ENCODE data around the gene PDXDC1.
A peak's percentile ranks its signal among the peaks of the same experiment; 100 is the strongest.
"Not testable (repeated sequence)": the region's sequence is repeated elsewhere in the genome, so short reads cannot be mapped to it uniquely, and the experiment has no call there.

PDXDC1 gene

DNA sequence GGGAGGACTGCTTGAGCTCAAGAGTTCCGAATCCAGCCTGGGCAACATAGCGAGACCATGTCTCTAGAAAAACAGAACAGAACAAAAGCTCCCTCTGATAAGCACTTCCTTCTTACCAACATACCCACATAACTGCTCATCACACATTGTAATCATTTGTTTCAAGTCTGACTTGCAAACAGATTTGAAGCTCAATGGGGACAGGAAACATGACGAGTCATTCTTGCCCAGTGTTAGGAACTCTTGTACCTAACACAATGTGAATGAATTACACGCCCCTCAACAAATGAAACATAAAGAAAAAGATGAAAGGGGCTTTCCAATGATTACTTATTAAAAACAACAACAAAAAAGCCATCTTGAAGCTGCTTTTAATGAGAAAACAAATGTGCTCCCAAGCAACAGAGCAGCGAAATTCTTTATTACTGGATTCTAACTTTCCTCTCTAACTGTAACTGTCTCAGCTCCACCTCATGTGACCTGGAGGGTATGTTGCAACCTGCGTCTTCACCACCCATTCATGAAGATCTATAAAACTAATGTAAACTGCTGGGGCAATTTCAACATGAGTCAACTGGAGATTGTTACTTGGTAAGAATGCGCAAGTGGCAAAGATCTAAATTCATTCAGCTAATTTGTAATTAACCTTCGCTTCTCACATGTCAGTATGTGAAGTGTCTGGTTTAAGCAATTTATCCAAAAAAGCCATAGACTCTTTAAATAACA, 87.4 kb downstream of the PDXDC1 start:
- not testable (repeated sequence) for H3K4me3 ChIP-seq (ENCODE audit: low read depth, low read length)

DNA sequence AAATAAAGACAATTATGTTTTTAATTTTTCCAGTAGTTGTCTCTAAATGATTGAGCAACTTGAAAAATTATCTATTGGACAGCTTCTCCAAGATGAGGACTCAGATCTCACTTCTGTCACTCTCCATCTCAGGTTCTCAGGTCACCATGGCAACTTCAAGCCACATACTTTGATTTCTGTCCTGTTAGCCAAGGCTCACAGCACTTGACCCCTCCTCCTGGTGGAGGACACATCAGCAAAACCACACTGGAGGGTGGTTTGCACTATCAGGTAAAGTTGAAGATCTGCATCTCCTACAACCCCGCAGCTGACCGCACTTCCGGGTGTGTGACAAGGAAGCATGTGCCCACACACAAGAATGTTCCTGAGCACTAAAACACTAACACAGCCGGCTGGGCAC, 91.1 kb downstream of the PDXDC1 start:
- H3K4me3 ChIP-seq (ENCODE audit: low read depth, low read length): not testable (repeated sequence)

DNA sequence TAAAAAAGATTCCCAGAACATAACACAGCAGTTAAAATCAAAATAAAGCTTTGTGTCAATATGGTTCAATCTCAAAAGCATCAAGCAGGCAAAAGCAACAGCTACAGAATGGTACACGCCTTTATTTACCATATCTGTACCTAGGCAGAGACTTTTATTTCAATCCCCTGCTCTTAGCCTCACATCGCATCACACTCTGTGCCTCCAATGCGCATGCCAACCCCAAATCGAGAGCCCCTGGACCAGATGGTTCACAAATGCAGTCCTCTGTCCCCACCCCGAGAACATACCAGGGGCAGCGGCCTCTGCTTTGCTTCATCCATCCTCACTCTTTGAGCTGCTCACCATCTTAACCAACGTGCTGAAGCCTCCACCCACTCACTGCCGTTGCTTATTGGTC, 91.9 kb downstream of the PDXDC1 start:
- not testable (repeated sequence) for H3K4me3 ChIP-seq (ENCODE audit: low read depth, low read length)

DNA sequence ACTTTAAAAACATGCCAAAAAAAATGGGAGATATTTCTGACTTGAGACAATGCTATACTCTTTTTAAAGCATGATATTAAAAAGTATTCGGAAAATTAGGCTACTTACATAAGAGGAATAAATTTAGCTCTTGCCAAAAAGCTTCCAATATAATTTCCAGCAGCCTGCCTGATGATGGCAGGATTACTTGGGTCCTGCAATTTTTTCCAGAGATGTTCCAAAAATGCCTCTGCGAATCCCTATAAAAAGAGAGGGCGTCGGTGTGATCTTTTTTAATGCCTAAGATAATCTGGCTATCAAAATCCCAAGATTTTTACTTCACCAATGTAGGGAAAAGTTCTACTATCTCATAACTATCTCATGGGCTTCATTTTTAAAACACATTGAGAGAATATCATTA, 96.2 kb downstream of the PDXDC1 start:
- H3K4me3 ChIP-seq (ENCODE audit: low read depth, low read length): not testable (repeated sequence)

DNA sequence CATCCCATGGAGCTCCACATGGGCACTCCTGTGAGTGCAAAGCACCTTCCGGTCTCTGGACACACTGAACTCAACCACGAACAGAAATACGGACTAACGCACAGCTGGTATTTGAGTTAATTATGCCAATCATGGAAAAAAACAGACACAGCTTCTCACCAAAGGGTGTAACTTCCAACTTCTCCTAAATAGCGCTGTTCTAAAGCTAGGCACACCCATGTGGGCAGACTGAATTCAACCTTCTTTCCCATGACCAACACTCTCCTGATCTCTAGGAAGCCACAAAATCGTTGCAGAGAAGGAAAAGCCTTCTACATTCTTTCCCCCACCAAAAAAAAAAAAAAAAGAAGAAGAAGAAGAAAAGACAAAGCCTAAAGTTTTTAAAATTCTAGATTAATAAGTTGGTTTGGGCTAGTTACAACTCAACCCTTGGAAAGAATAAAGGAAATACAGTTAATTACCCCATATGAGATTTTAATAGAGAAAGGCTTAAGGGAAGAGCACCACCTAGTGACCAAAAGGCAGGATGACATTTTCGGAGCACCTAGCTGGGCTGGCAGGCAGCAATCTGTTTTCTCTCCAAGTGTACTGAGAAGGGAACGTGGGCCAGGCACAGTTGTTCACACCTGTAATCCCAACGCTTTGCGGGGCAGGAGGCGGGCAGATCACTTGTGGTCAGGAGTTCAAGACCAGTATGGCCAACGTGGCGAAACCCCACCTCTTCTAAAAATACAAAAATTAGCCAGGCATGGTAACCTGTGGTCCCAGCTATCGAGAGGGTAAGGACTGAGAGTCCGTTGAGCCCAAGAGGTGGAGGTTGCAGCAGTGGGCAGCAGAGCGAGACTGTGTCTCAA, 97.3 kb downstream of the PDXDC1 start:
- not testable (repeated sequence) for H3K4me3 ChIP-seq (ENCODE audit: low read depth, low read length)

DNA sequence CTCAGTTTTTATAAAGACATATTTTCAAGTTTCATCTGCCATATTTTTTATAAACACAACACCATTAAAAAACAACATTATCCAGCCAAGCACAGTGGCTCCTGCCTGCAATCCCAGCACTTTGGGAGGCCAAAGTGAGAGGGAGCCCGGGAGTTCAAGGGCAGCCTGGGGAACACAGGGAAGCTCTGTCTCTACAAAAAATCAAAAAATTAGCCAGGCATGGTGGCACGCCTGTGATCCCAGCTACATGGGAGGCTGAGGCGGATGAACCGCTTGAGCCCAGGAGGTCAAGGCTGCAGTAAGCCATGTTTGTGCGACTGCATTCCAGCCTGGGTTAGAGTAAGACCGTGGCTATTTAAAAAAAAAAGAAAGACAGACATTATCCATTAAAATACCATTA, 98.3 kb downstream of the PDXDC1 start:
- H3K4me3 ChIP-seq (ENCODE audit: low read depth, low read length): no peak overlapping the region

DNA sequence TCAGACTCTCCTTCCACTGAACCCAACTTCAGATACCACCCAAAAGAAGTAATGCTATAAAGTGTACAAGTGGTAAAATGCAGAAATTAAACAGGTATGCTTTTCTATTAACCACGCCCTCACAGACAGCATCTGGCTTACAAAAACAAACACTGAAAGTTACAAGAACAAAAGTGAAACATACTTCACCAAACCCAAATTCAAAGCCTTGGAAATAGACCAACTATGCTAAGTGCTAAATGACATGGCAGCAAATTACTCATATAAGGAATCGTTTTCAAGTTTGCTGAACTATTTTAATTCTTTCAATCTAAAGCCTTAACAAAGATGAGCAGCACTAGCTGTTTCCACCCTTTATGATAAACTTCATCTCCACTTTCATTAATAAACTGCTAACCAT, 101.3 kb downstream of the PDXDC1 start:
- not testable (repeated sequence) for H3K4me3 ChIP-seq (ENCODE audit: low read depth, low read length)

DNA sequence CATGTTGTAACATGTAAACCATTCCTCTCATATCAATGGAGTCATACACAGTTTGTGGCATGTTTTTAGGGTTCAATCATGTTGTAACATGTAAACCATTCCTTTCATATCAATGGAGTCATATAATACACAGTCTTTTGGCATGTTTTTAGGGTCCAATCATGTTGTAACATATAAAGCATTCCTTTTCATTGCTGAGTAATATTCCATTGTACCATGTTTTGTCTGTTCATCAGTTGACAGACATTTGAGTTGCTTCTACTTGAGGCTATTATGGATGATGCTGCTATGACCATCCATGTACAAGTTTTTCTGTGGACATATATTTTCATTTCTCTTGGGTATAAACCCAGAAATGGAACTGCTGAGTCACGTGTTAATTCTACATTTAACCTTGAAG, 106.1 kb downstream of the PDXDC1 start:
- H3K4me3 ChIP-seq (ENCODE audit: low read depth, low read length): not testable (repeated sequence)

DNA sequence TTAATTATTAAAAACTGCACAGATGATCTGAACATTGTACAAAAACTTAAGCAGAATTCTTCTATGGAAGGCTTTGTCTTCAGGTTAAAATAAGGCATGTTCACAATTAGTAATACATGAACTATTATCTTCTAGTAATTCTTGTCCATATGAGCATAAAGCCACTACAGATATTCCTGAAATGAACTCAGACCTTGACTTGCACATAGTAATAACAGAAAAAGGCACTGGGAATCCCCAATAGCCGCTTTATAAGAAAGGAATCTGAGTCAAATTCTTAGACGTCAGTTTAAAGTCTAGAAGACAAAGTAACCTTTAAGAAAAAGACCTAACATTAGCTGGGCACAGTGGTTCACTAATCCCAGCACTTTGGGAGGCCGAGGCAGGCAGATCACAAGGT, 108.0 kb downstream of the PDXDC1 start:
- not testable (repeated sequence) for H3K4me3 ChIP-seq (ENCODE audit: low read depth, low read length)

DNA sequence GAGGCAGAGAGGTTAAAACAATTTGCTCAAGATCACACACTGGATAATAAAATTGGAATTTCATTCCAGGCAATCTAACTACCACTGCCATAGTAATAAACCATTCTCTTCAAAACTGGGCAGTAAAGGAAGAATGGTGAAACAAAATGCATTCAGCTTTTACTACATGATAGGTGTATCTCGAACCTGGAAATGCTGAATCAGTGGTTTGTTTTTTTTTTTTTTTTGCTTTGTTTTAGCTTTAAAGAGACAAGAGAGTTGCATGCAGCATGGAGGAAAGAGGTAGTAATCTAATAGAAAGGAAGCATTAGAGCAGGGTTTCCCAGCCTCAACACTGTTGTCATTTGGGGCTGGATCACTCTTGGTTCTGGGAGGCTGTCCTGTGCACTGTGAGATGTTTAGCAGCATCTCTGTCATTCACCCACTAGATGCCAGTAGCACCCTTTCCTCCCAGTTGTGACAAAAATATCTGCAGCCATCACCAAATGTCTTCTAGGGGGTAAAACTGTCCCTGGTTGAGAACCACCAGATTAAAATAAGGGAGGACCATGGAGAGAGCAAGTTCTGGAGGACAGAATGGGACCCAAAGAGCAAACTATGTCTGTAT, 115.9 kb downstream of the PDXDC1 start:
- not testable (repeated sequence) for H3K4me3 ChIP-seq (ENCODE audit: low read depth, low read length)

DNA sequence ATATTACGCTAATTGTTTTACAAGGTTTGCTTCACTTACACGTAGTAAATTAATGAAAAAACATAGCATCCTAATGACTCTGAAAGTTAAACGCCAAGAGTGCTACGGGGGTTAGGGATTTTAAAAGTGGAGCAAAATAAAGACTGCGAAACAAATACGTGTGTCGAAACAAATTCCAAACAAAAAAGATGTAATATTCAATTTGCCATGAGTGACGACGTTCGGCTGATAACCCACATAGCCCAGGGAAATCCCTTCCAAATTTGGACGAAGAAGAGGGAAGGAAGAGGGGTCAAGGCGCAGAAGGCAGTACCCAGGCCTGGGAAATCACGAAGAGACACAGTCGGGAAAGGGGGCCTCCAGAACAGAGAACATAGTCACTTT, 118.7 kb downstream of the PDXDC1 start:
- H3K4me3 ChIP-seq (ENCODE audit: low read depth, low read length): peak overlapping the region; percentile 99

DNA sequence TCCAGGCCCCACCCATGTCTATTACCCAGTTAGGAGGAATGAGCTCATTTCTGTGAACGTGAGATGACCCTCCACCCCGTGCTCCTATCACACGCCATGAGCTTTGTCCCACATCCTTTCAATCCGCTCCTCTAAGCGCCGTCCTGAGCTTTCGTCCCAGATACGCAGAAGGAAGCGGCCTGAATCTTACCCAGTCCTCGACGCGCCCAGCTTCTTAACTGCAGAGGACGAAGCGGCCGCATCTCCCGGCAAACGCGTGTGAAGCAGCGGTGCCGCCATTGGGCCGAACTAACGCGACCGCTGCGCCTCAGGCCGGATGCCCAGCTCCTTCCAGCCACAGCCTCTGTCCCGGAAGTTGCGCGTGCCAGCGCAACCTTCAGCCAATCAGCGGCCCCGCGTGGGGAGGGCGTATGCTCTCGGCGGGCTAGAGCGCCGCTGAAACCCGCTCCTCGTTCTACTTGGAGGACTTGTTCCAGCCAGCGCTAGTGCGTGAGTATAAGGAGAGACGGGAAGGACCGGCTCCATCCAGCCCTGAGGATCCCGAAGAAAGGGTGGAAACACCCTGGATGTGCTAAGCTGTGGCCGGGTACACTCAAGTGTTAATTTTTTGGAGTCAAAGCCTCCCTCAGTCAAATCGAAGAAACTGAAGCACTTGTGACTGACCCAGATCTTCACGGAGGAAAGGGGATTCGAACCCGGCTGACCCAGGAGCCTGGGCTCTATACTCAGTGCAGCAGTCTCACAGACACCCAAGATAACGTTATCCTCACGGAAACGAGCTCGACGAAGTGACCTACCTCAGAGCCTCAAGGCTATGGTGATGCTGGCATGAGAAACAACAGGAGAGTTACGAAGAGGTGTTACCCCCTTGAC, 119.4 kb downstream of the PDXDC1 start, which contains the start of gene RRN3:
Gene RRN3, minus strand, starts transcription at position 318 of the 873 bp plus-strand sequence. Its CDS starts 39 bp downstream, at position 279.
- peak within 1 kb of the TSS; percentile 99 for H3K4me3 ChIP-seq (ENCODE audit: low read depth, low read length)

DNA sequence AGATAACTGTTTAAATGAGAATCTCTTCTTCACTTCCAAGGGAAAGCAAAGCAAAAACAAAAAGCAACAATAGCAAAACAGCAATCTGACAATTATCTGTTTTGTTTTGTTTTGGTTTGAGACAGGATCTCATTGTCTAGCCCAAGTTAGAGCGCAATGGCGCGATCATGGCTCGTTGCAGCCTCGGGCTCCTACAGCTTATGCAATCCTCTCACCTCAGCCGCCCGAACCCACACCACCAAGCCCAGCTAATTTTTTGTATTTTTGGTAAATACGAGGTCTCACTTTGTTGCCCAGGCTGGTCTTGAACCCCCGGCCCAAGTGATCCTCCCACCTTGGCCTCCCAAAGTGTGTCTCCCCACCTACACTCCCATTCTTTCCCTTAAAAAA, 121.8 kb downstream of the PDXDC1 start:
- not testable (repeated sequence) for H3K4me3 ChIP-seq (ENCODE audit: low read depth, low read length)

DNA sequence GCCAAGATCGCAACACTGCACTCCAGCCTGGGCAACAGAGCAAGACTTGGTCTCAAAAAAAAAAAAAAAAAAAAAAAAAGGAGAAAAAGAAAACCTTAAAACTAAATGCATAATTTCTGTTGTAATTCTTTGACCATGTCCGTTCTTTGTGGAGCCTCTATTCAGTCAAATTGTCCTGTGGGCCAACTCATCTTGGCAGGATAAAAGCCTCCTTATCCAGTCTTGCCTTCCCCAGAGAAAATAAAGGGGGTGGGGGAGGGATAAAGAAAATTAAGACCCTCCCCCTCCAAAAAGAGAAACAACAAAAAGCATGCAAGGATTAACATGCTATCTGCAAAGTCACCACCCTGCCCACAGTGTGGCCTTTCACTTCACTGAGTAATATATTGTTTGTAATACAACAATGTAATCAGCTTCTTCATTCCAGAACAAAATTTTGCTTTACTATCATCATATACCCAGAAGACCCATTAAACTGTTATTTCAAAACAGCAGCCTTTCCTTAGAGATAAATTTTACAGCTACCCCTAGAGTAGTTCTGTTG, 124.6 kb downstream of the PDXDC1 start:
- not testable (repeated sequence) for H3K4me3 ChIP-seq (ENCODE audit: low read depth, low read length)

DNA sequence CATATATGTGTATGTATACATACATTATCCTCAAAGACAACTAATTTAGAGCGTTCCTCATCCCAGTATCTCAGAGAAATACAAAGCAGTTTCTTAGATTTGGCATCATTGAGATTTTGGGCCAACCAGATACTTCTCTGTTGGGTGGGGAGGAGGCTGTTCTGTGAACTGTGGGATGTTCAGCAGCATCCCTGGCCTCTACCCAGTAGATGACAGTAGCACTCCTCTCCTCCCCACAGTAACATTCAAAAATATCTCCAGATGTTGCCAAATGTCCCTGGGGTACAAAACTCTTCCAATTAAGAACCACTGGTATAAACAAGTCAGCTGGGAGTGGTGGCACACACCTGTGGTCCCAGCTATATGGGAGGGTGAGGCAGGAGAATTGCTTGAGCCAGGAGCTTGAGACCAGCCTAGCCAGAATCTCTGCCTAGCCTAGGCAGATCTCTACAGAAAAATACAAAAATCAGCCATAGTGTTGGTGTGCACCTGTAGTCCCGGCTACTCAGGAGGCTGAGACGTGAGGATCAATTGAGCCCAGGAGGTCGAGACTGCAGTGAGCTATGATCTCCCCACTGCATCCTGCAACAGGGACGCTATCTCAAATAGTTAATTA, 125.7 kb downstream of the PDXDC1 start:
- H3K4me3 ChIP-seq (ENCODE audit: low read depth, low read length): not testable (repeated sequence)

DNA sequence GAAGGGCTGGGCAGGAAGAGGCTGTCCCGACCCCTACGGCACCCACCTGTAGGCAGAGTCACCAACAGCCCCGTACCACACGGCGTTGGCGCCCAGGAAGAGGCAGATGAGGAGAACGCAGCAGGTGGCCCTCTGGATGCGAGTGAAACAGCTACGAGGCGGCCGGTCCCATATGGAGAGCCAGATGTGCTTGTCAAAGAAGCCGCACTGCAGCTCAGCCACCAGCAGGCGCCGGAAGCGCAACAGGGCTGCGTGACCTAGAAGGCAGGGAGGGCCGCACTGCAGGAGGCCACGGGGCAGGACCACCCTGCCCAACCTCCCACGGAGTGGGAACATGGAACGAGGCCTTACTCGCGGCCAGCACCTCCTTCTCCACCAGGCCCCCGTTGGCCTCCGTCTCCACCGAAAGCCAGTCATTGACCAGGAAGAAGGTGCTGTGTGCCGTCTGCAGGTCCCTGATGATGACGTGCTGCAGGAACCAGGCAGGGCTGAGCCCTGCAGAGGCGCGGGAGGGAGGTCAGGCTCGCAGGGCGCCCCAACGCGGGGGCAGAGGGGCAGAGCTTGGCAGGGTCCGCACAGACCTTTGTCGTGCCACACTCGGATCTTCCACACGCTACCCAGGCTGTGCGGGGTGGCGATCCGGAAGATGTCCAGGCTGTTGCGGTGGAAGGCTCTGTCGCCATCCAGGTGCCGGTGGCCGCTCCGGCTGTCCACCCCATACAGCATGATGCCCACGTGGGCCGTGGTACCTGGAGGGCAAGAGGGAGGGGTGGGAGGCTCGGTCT, 153.0 kb downstream of the PDXDC1 start:
- H3K4me3 ChIP-seq (ENCODE audit: low read depth, low read length): not testable (repeated sequence)

DNA sequence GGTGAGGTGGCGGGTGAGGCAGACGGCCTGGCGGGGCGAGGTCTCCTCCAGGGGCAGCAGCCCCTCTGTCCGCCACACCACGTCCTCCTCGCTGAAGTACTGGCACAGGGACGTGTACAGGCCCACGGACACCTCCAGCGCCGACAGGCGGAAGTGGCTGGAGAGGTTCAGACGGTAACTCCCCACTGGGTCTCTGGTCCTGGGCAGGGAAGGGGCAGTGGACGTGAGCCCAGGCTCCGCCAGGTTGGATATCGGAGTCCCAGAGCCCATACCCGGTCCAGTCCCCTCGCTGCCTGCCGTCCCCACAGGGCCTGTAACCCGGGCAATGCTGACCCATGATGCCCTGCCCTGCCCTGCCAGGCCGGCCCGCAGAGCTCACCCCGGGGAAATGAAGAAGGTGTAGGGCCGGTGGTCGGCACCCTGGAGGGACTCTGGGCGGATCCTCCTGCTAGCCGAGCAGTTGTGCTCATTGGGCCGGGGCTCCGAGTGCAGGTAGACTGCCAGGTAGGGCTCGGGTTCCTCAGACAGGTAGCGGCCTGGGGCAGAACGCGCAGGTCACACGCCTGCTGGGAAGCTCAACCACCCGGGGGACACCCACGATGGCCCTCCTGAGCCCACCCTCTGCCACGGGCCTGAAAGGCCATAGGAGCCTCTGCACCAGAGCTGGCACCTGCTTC, 155.6 kb downstream of the PDXDC1 start:
- not testable (repeated sequence) for H3K4me3 ChIP-seq (ENCODE audit: low read depth, low read length)

DNA sequence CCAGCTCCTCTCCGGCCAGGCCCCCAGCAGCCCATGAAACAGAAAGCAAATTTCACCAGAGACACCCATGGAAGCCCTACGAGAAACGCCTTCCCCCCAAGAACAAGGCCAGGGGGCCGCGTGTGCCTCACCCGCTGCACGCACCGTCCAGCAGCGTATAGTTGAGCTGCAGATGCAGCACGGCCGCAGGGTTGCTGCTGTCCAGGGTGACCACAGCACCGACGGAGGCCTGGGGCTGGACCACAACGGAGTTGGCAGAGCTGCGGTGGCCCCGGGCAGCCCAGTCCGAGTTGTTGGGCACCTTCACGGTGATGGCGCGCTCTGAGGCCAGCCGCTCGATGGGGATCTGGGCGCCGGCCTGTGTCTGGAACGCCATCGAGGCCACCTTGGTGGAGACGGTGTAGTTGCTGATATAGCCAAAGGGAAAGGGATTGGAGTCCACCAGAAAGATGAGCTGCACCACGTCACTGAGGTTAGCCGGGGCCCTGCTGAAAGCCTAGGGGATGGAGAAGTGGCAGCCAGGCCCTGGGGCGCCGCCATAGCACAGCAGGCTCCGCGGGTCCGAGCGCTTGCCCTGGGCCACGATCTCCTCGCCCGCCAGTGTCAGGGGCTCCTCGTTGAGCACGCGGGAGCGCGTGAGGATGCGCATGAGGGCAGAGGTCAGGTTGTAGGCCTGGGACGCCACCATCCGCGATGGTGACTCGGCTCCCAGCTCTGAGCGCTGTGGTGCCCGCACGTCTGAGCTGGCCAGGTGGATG, 156.3 kb downstream of the PDXDC1 start:
- not testable (repeated sequence) for H3K4me3 ChIP-seq (ENCODE audit: low read depth, low read length)

Measured in iPS-11a (cell line).